Activated naive CD4-positive, alpha-beta T cell treated with anti-CD3 and anti-CD28 coated beads, Interleukin-2, amount 50 U/mL, for 16 hours (primary cell): Measurements from ENCODE around the gene ARHGEF12.
"Not testable (repeated sequence)": the region's sequence is repeated elsewhere in the genome, so short reads cannot be mapped to it uniquely, and the experiment has no call there.

ENCODE experiments used
- DNase-seq: peaks from one replicate; pipeline ENCODE4 v3.0.0-alpha.2; 2020

The ARHGEF12 gene

GRCh38 chr11:120501976-120502755 lies 166.0 kb downstream of the ARHGEF12 start:
- DNase-seq: no peak

GRCh38 chr11:120503529-120503928 lies 167.3 kb downstream of the ARHGEF12 start:
- DNase-seq: not testable (repeated sequence)

- DNase-seq: no peak
Measured at GRCh38 chr11:120505801-120506425, 169.7 kb downstream of the ARHGEF12 start.

- DNase-seq: no peak
Measured at GRCh38 chr11:120509346-120510053, 173.3 kb downstream of the ARHGEF12 start.

GRCh38 chr11:120510406-120511115 lies 174.3 kb downstream of the ARHGEF12 start:
- no peak for DNase-seq

GRCh38 chr11:120511116-120511819 lies 175.1 kb downstream of the ARHGEF12 start, which contains the start of gene GRIK4:
TSS of gene GRIK4 (plus strand) at chr11:120511748. CDS start at chr11:120660319, 148,571 bp downstream.
- DNase-seq: peak; percentile 75

DNA sequence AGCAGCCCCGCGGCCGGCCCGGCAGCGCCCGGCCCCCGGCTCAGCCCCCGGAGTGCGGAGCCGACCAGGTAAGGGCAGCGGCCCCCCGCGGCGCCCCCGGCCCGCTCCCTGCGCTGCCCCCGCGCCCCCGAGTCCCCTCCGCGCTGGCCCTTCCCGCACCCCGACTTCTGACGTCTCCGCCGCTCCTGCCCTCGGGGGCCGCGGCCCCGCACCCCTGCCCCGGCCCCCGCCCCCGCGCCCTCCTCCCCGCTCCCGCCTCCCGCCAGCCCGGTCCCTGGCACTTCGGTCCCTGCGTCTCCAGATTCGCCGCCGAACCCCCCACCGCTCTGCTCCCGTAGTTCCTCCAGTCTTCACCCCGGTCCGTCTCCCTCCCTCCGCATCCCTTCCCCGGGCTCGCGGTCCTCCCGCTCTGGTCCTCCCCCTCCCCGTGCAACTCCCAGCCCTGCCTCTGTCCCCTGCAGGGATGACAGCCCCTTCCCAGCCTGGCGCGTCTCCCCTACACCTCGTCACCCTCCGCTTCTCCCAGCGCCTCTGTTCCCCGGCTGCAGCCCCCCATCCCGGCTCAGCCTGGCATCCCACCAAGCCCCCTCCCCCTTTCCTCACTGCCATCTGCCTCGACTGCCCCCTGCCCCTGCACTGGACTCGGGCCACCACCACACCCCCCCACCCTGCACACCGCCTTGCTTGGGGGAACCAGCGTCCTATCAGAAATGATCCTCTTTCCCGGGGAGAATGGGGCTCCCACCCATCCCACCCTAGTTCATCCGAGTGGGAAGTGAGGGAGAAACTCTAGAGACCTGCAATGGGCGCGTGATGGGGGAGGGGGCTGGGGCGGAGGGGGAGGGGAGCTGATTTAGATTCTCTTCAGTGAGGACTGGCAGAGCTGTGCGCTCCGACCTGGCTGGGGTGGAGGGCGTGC lies 175.9 kb downstream of the ARHGEF12 start:
- no peak for DNase-seq

DNA sequence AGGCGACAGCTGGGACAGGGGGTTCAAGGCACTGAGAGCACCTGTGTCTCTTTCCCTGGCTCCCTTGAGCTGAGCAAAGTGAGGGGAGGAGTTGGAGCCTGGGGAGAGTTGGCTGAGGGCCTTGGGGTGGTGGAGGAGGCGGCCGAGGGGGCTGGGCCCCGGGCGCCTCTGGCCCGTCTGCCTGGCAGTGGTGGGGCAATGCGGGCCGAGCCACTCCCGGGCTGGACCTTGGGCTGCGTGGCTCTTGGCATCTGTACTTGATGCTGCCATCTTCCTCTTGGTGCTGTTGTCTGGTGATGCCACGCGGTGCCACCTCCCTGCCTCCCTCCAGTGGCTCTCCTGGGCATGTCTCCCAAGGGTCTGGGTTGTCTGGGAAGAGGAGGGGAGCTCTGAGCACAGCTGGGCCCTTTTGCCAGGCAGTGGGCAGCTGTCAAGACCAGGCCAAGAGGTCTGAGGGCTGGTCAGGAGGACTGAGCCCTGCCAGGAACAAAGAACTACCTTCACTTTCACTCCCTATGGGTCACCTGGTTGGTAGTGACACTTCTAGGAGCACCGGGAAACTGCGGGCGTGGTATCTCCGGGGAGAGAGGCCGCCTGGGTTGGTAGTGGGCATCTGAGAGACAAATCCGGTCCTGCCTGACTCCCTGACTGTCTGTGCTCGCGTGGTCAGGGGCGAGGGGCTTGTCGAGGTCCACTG lies 176.7 kb downstream of the ARHGEF12 start:
- no peak for DNase-seq

DNA sequence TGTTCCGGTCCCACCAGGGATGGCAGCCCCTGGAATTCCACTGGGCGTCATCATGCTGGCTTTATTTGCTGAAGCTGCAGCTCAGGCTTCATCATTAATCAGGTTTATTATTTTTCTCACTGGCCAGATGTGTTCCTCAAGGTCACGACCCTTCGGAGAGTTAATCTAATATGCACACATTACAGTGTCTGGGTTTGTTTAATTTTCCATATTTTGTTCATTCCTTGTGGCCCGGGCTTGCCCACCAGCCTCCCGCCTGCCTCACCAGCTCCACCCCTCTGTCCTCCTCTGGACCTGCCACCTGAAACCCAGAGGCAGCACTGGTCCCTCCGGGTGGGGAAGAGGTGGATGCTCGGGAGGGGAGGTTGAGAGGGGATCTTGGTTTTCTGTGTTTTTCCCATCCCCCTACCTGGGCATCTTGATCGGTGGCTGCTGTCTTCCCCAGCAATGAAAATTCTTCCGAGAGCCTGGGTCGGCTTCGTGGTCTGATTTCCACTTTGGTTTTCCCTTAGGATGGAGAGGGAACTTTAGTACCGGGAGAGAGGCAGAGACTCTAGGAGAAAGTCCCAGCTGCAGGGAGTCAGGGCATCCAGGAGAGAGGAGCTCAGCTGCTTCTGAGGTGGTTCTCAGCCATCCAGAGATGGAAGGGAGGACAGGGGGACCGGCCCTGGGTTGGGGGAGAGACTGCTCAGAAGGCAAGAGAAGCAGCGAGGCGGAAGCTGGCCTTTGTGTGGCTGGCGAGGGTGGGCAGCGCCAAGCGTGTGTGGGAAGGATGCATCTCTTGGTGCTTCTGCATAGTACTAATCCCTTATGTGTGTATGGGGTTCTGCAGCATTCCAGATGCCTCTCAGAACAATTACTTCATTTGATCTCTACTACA lies 177.5 kb downstream of the ARHGEF12 start:
- no peak for DNase-seq

DNA sequence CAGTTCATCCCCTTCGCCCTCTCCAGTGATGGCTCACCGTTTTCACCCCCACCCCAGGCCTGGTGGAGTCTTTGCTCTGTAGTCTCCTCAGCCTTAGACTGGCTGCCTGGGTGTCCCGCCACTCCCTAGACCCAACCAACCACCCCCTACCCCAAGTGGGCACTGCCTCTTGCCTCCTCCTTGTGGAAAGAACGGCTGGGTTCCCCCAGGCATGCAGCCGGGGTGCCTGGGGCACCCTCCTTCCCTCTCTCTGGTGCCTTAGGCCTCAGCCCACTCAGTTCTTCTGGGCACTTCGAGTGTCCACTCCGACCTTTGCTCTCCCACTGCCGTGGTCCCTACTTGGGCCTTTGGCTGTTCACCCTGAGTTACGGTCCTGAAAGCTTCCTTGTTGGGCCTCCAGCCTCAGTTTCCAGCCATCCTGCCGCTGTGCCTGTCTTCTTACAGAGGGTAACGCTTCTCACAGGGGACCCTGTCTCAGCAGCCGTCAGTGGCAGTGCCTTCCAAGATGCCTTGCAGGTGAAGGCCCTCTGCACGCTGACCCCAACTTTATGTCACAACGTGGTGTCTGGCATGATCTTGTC lies 178.4 kb downstream of the ARHGEF12 start:
- DNase-seq: no peak

DNA sequence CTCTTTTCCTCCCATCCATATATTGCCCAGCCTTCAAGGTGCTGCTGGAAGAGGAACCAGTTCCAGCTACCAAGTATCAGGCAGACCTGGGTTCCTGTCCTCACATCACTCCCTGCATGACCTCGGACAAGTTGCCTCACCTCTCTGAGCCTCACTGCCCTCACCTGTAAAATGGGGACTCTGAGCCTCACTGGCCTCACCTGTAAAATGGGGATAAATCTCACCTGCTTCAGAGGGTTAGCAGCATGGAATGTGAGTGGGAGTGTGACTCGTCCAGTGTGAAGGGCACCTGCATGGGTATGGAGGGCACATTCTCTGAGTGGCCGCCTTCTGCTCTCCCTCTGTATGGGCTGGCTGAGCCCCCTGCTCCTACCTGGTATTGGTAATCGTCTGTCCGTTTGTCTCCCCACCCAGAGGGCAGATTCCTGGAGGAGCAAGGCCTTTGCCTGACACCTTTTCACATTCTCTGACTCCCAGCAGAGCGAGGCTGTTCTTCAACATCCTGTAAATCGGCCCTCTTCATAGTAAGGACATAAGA lies 179.0 kb downstream of the ARHGEF12 start:
- no peak for DNase-seq

DNA sequence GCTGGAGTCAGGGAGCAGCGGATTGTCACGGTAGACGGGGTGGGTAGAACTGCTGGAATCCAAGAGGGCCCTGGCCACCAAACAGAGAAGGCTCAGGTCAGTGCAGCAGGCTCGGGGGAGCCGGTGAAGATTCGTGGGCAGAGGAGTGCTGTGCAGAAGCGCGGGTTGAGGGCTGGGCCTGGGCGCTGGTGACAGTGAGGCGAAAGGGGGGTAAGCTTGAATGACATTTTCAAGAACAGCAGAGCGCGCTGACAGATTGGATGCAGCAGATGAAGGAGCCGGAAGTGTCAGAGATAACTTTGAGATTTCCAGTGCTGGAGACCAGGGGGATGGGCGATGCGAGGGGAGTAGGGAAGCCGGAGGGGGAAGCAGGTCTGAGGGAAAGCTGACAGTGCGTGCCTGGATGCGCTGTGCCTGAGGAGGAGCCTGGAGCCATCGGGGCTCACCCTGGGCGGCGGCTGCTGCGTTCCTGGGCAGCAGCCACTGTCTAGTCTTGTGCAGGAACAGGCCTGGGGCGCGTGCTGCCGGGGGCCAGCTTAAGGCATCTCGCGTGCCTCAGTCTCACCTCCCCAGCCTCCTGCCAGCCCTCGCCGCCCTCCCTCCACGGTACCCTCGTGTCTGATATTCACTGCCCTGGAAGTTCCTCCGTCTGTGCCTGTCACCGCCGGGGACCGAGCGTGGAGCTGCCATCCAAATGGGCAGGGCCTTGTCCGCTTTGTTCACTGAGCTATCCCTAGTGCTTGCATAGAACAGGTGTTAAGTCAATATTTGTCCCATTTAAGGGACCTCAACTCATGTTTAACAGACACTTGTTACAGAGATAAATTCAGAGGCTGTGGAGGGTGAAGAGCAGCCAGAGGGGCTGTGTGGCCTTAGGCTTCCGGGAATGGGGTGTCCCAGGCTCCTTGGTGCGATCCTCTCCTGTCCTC lies 180.5 kb downstream of the ARHGEF12 start:
- DNase-seq: no peak

- no peak for DNase-seq
Measured at GRCh38 chr11:120517390-120517761, 181.2 kb downstream of the ARHGEF12 start.

GRCh38 chr11:120517801-120518291 lies 181.6 kb downstream of the ARHGEF12 start:
- no peak for DNase-seq

GRCh38 chr11:120518356-120518755 lies 182.1 kb downstream of the ARHGEF12 start:
- DNase-seq: no peak

DNA sequence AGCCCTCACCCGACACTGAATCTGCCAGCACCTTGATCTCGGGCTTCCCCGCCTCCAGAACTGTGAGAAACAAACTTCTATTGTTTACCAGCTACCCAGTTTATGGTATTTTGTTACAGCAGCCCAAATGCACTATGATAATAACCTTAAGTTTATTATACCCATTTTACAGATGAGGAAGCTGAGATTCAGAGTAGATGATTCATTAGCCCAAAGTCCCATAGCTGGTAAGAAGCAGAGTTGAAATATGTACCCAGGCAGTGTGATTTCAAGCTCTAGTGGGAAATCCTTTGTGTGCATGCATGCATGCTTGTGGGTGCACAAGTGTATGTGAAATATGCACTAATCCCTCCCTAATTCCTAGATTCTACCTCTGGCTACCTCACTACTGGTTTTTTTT lies 183.3 kb downstream of the ARHGEF12 start:
- DNase-seq: no peak

DNA sequence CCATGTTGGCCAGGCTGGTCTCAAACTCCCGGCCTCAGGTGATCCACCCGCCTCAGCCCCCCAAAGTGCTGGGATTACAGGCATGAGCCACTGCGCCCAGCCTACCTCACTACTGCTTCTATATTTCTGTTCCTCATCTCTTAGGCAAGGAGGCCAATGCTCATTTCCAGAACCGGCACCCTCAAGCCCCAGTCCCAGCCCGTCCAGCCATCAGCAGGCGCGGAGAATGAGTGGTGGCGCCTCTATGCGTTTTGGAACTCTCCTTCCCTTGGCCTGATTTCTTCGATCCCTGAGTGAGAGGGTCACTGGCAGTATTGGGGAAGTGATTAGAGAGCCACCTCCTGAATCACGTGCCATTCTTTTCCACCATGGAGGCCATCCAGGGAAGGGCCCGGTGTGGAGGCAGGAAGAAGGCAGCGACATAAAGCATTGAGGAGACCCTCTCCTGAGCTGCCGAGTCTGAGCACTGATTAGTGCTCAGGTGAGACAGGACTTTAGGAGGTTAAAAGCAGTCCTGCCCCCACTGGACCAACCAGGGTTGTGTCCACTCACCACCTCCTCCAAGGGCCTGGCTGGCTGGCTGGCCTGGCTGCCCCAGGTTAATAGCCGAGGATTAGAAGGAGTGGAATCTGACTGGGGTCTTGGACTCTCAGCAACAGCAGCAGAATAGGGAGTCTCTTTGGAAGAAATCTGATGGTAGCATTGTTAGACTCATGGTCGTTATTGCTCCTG lies 184.0 kb downstream of the ARHGEF12 start:
- no peak for DNase-seq
